Measurements from ENCODE around the gene GABRB3. TPM values are rescaled to one million over a fixed set of nuclear protein-coding genes. Genes with fewer than 3 reads are reported as not detected.

Gene GABRB3
- total RNA-seq, 1 donor from 2014 or later = 0.52 TPM

- ATAC-seq = no peak
Observed at GRCh38 chr15:26531489-26531888, 241.4 kb downstream of the GABRB3 start.

GRCh38 chr15:26525096-26525495, 247.8 kb downstream of the GABRB3 start:
- ATAC-seq = no peak

- no peak for ATAC-seq
Observed at GRCh38 chr15:26521691-26522198, 251.1 kb downstream of the GABRB3 start.

GRCh38 chr15:26521130-26521529, 251.7 kb downstream of the GABRB3 start:
- no peak for ATAC-seq

GRCh38 chr15:26518885-26519284, 254.0 kb downstream of the GABRB3 start:
- ATAC-seq = no peak

GRCh38 chr15:26516102-26516980, 256.5 kb downstream of the GABRB3 start:
- no peak for ATAC-seq

- ATAC-seq = no peak
Observed at GRCh38 chr15:26504009-26504408, 268.9 kb downstream of the GABRB3 start.

Other genes starting within 250 kb of the GABRB3 start
- 0.24 TPM for gene GABRA5, start 94.0 kb upstream of the GABRB3 start, total RNA-seq
- not detected for gene GABRG3, start 198.1 kb upstream of the GABRB3 start, total RNA-seq